K562 (cell line): ENCODE data around the gene ITM2B. TPM values are rescaled to one million over a fixed set of nuclear protein-coding genes. Genes with fewer than 3 reads are reported as not detected.

Experiments used
- ATAC-seq: fragments of 200-7000 bp; cut with Tn5 transposase; 3 replicates; pipeline ENCODE4 v1.9.1; 2020; ENCODE audit warnings: moderate library complexity
- BruUV-seq: library from RNA; stranded (reverse); fragments of 400-500 nt; replicated peaks from 2 replicates; lab custom pipeline; 2021; lab: Mats Ljungman, UMichigan
- CTCF ChIA-PET: fragments of 300-600 bp; formaldehyde crosslinking; extraction: SDS; loops from one replicate; lab custom pipeline; 2021; ENCODE audit warnings: low intra/inter-chr PET ratio; lab: Yijun Ruan, JAX
- POLR2A ChIA-PET: fragments of 300-600, 350-650 bp; sonication (Branson Sonifier 250); formaldehyde crosslinking; extraction: SDS; loops from one replicate; lab custom pipeline; 2021; ENCODE audit warnings: antibody characterized with exemption, inconsistent platforms; lab: Yijun Ruan, JAX
- DNase-seq, 4 experiments: peaks; one replicate each; pipeline versions ENCODE4 v3.0.0 to v3.0.0-alpha.2; 2011 to 2018; ENCODE audit warnings: low spot score in 3 of 4, mixed read lengths in 3 of 4; ENCODE audit errors: extremely low read depth in 1 of 4
- FAIRE-seq: peaks from 2 replicates; lab custom pipeline; 2011; peaks lifted over from hg19 to GRCh38; lab: Jason Lieb, UNC
- H2AFZ ChIP-seq: 2 replicates; pipeline ENCODE4 v1.6.0; 2011; ENCODE audit warnings: low read depth, low read length, control low read depth, inconsistent platforms
- H3K27ac ChIP-seq: fragments of 200-600 bp; 3 replicates; pipeline ENCODE4 v1.8.0; 2011; ENCODE audit warnings: low read depth, mild to moderate bottlenecking, control low read depth, inconsistent platforms, low read length, moderate library complexity, mixed read lengths; ENCODE audit errors: extremely low read depth
- H3K27me3 ChIP-seq, 2 experiments: fragments of 300-600 bp in 1 of 2; 2 replicates in 1 of 2; 3 replicates in 1 of 2; pipeline versions ENCODE4 v1.6.0 to v1.8.0; 2011; ENCODE audit warnings: inconsistent platforms in 2 of 2, low read length in 2 of 2, mild to moderate bottlenecking in 1 of 2, mixed read lengths in 1 of 2, moderate library complexity in 1 of 2; ENCODE audit not compliant: control insufficient read depth in 2 of 2, insufficient read depth in 2 of 2
- H3K36me3 ChIP-seq: fragments of 300-600 bp; 3 replicates; pipeline ENCODE4 v1.8.0; 2011; ENCODE audit warnings: mild to moderate bottlenecking, low read length, inconsistent platforms; ENCODE audit not compliant: control insufficient read depth, insufficient read depth
- H3K4me1 ChIP-seq, 2 experiments: fragments of 200-600 bp in 1 of 2; replicated peaks in 1 of 2; 2 replicates in 1 of 2; 3 replicates in 1 of 2; pipeline versions ENCODE4 v1.5.1 to v1.8.0; 2011; ENCODE audit warnings: inconsistent platforms in 2 of 2, low read length in 2 of 2, mild to moderate bottlenecking in 1 of 2, mixed read lengths in 1 of 2, moderate library complexity in 1 of 2; ENCODE audit not compliant: control insufficient read depth in 2 of 2, insufficient read depth in 2 of 2
- H3K4me2 ChIP-seq: 2 replicates; pipeline ENCODE4 v1.6.1; 2011; ENCODE audit warnings: low read length, control low read depth, inconsistent platforms, mixed read lengths; ENCODE audit not compliant: insufficient read depth
- H3K4me3 ChIP-seq: fragments of 200-600 bp; sonication (generic), shearing (Covaris generic); 2 replicates; pipeline ENCODE4 v1.5.1; 2016; ENCODE audit warnings: control low read depth, inconsistent platforms
- H3K79me2 ChIP-seq: fragments of 200-600 bp; 3 replicates; pipeline ENCODE4 v1.8.0; 2011; ENCODE audit warnings: low read length, inconsistent platforms; ENCODE audit not compliant: control insufficient read depth, insufficient read depth
- H3K9ac ChIP-seq, 2 experiments: 2 replicates each; pipeline versions ENCODE4 v1.6.0 to v1.6.1; 2011; ENCODE audit warnings: low read depth in 2 of 2, low read length in 2 of 2, control low read depth in 1 of 2, inconsistent platforms in 1 of 2, mild to moderate bottlenecking in 1 of 2, mixed read lengths in 1 of 2; ENCODE audit not compliant: insufficient read depth in 1 of 2
- H3K9me1 ChIP-seq: one replicate; pipeline ENCODE4 v1.6.0; 2011; ENCODE audit warnings: inconsistent platforms, mild to moderate bottlenecking, low read length, moderate library complexity; ENCODE audit not compliant: control insufficient read depth, insufficient read depth
- H3K9me3 ChIP-seq: replicated peaks from 2 replicates; pipeline ENCODE4 v1.5.1; 2011; ENCODE audit warnings: low read depth, low read length, inconsistent platforms; ENCODE audit not compliant: control insufficient read depth, insufficient read depth
- H4K20me1 ChIP-seq: replicated peaks from 2 replicates; pipeline ENCODE4 v1.6.1; 2011; ENCODE audit warnings: low read length, inconsistent platforms, mixed read lengths; ENCODE audit not compliant: control insufficient read depth, insufficient read depth
- CEBPB ChIP-seq: fragments of 450-650 bp; IDR thresholded peaks from 2 replicates; pipeline ENCODE4 v1.6.1; 2016; ENCODE audit warnings: missing genetic modification characterization, missing compliant biosample characterization
- CEBPG ChIP-seq, 3 experiments: fragments of 200-800 bp in 1 of 3; sonication (Bioruptor generic) in 1 of 3; sonication (generic) in 1 of 3; formaldehyde crosslinking in 1 of 3; IDR thresholded peaks in 2 of 3; conservative IDR thresholded peaks in 1 of 3; 2 replicates each; pipeline versions ENCODE4 v1.6.1 to v1.8.0; 2016 to 2022; ENCODE audit warnings: missing compliant biosample characterization in 2 of 3, missing genetic modification characterization in 2 of 3, mild to moderate bottlenecking in 1 of 3, missing genetic modification reagents in 1 of 3
- DPF2 ChIP-seq: fragments of 450-650 bp; IDR thresholded peaks from 2 replicates; pipeline ENCODE4 v1.6.1; 2016
- JUND ChIP-seq, 2 experiments: IDR thresholded peaks; 2 replicates in 1 of 2; 3 replicates in 1 of 2; pipeline ENCODE4 v1.6.1; 2011; ENCODE audit warnings: borderline replicate concordance in 2 of 2, low read depth in 2 of 2, low read length in 2 of 2, improper control_type of control experiment in 1 of 2, missing biosample characterization in 1 of 2, missing genetic modification characterization in 1 of 2, missing genetic modification reagents in 1 of 2
- POLR2B ChIP-seq: fragments of 450-650 bp; IDR thresholded peaks from 2 replicates; pipeline ENCODE4 v1.6.1; 2018; ENCODE audit warnings: low read depth; ENCODE audit not compliant: partially characterized antibody
- TAF1 ChIP-seq: IDR thresholded peaks from 2 replicates; pipeline ENCODE4 v1.6.1; 2011; ENCODE audit warnings: mild to moderate bottlenecking, low read length, moderate library complexity; ENCODE audit not compliant: insufficient read depth, control insufficient read depth, severe bottlenecking; ENCODE audit errors: extremely low read depth
- ZNF174 ChIP-seq: fragments of 250-450 bp; sonication (Bioruptor Pico); IDR thresholded peaks from 2 replicates; pipeline ENCODE4 v1.4.0; 2020; ENCODE audit warnings: mild to moderate bottlenecking
- WGBS: fragments of 100-300 bp; shearing (Covaris generic); methylation state at CpG from one replicate; pipeline ENCODE4 v1.1.6; 2016; ENCODE audit warnings: low coverage, mixed read lengths; ENCODE audit not compliant: insufficient coverage; ENCODE audit errors: missing lambda C conversion rate; 5-methylcytosine and 5-hydroxymethylcytosine counted together
- in situ Hi-C: fragments of 300-500 bp; cut with MboI; formaldehyde crosslinking; loops from 4 replicates; pipeline ENCODE4 v1.15.0; 2018; ENCODE audit warnings: inconsistent platforms, mixed read lengths
- intact Hi-C: fragments of 100-400 bp; cut with micrococcal nuclease; formaldehyde crosslinking; loops from 2 replicates; pipeline ENCODE4 v1.14.2; 2022
- polyA plus RNA-seq, 8 experiments: library from polyadenylated mRNA; depleted of rRNA in 4 of 8; stranded (reverse) in 5 of 8; unstranded in 3 of 8; fragments of >200 nt; fragmentation: Nextera tagmentation in 2 of 8; fragmentation: Illumina TruSeq in 1 of 8; extraction: Ambion mirVana in 2 of 8; extraction: Trizol in 1 of 8; gene quantifications; 2 replicates each; pipeline versions ENCODE4 v1.2.1 to v1.2.3, GENCODE V29; 2011 to 2014; ENCODE audit warnings: inconsistent platforms in 1 of 8, missing spikeins in 1 of 8
- total RNA-seq, 7 experiments: library from RNA; depleted of rRNA in 6 of 7; stranded (reverse); fragments of >200 nt in 6 of 7; fragmentation: Illumina TruSeq in 2 of 7; extraction: Trizol in 2 of 7; gene quantifications; 2 replicates each; pipeline versions ENCODE4 v1.2.1 to v1.2.3, GENCODE V29; 2011 to 2021; ENCODE audit warnings: low replicate concordance in 1 of 7
- TF ChIP-seq, protein P1 (sequence below): fragments of 250-450 bp; sonication (Bioruptor Pico); IDR thresholded peaks from 2 replicates; pipeline ENCODE4 v1.8.0; 2022; ENCODE audit warnings: inconsistent platforms
- TF ChIP-seq, protein P2 (sequence below): sonication (generic); IDR thresholded peaks from 2 replicates; pipeline ENCODE4 v1.6.1; 2016

ITM2B gene
- total and polyA plus RNA-seq, 9 of the 15 experiments (the other 6 are each of a cell fraction or from before 2014, with no cell fraction given): 22.0 to 83.8 (median 45.0) TPM

- in situ Hi-C loops: no loop called here
- TF ChIP-seq, protein P1, sequence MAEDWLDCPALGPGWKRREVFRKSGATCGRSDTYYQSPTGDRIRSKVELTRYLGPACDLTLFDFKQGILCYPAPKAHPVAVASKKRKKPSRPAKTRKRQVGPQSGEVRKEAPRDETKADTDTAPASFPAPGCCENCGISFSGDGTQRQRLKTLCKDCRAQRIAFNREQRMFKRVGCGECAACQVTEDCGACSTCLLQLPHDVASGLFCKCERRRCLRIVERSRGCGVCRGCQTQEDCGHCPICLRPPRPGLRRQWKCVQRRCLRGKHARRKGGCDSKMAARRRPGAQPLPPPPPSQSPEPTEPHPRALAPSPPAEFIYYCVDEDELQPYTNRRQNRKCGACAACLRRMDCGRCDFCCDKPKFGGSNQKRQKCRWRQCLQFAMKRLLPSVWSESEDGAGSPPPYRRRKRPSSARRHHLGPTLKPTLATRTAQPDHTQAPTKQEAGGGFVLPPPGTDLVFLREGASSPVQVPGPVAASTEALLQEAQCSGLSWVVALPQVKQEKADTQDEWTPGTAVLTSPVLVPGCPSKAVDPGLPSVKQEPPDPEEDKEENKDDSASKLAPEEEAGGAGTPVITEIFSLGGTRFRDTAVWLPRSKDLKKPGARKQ (CRISPR knock-in tag): no peak
- TF ChIP-seq POLR2B: no peak
- no peak for TF ChIP-seq JUND (IDR thresholded peaks at IDR 0.05; ENCODE audit: borderline replicate concordance, low read depth, low read length)
- TF ChIP-seq JUND (tag; IDR thresholded peaks at IDR 0.05; ENCODE audit: borderline replicate concordance, low read depth, low read length): 0 out of 3 replicates have a peak, but pooled peaks have one; percentile 4
- peak; percentile 22; the same call in 1 of the 2 replicates for TF ChIP-seq CEBPB (tag)
- TF ChIP-seq TAF1: no peak
- TF ChIP-seq DPF2: peak; percentile 15; the same call in 1 of the 2 replicates
- TF ChIP-seq CEBPG (CRISPR knock-in tag; IDR thresholded peaks at IDR 0.05): no peak
- TF ChIP-seq CEBPG (tag; conservative IDR thresholded peaks at IDR 0.05 in 1 of 2, IDR thresholded peaks at IDR 0.05 in 1 of 2): 0 out of 4 replicates have a peak, but pooled peaks of 1 of the 2 experiments have one; percentile 11
- no peak for TF ChIP-seq ZNF174 (CRISPR knock-in tag)
- TF ChIP-seq, protein P2, sequence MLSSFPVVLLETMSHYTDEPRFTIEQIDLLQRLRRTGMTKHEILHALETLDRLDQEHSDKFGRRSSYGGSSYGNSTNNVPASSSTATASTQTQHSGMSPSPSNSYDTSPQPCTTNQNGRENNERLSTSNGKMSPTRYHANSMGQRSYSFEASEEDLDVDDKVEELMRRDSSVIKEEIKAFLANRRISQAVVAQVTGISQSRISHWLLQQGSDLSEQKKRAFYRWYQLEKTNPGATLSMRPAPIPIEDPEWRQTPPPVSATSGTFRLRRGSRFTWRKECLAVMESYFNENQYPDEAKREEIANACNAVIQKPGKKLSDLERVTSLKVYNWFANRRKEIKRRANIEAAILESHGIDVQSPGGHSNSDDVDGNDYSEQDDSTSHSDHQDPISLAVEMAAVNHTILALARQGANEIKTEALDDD: peak; percentile 16; the same call in 1 of the 2 replicates
- Histone ChIP-seq H3K27ac (peak overlapping the region; percentile 35; the same call in 1 of the 3 replicates), H3K36me3 (peaks cover 2% of the 10 kb centered on the region; the same call in 1 of the 3 replicates), H3K9me3 (no peaks in the 10 kb centered on the region), H3K4me2 (peak overlapping the region; percentile 21), H3K27me3 (no peaks in the 10 kb centered on the region), H3K4me3 (peak overlapping the region; percentile 12; the same call in 1 of the 2 replicates), H2AFZ (no peak overlapping the region), H3K79me2 (peaks cover 41% of the 10 kb centered on the region), H3K9ac (peak overlapping the region in 1 of 2 experiments; percentile 92; a peak in 2 of 4 replicates), H4K20me1 (no peaks in the 10 kb centered on the region), H3K9me1 (no peaks in the 10 kb centered on the region), H3K4me1 (peaks cover 0 to 15% of the 10 kb centered on the region in 2 experiments; a peak in 3 of 5 replicates)
- ATAC-seq (no peak), DNase-seq (no peak), FAIRE-seq (peak; percentile 35)
- BruUV-seq: no TSS peak
- intact Hi-C loops: loop anchor here (2.0 kb wide), 1 partner anchor 109 kb away; no protein-coding TSS in a partner anchor
- CTCF ChIA-PET: no interaction called here
- 10% methylated on average over 7 of the region's 7 CpGs for WGBS
- POLR2A ChIA-PET: interaction anchor here (0.5 kb wide), 1 partner anchor 535 kb away, joined by 3 read pairs; no protein-coding TSS in a partner anchor
These were observed 2.5 kb downstream of the ITM2B start for GRCh38 chr13:48235341-48236135.
